Measurements from ENCODE around the gene ZNF35. TPM values are rescaled to one million over a fixed set of nuclear protein-coding genes. Genes with fewer than 3 reads are reported as not detected.
A peak's percentile ranks its signal among the peaks of the same experiment; 100 is the strongest.
"Not testable (repeated sequence)": the region's sequence is repeated elsewhere in the genome, so short reads cannot be mapped to it uniquely, and the experiment has no call there.

Gene ZNF35
- 18.5 and 23.1 TPM in 2 replicates for total RNA-seq

GRCh38 chr3:44648564-44649229 lies at the start of gene ZNF35:
Gene ZNF35, plus strand, starts transcription at chr3:44648732. Its CDS starts 2,336 bp downstream, at chr3:44651068.
- DNase-seq: peak; percentile 94

GRCh38 chr3:44601749-44602148 lies 46.8 kb upstream of the ZNF35 start:
- no peak for DNase-seq

DNA sequence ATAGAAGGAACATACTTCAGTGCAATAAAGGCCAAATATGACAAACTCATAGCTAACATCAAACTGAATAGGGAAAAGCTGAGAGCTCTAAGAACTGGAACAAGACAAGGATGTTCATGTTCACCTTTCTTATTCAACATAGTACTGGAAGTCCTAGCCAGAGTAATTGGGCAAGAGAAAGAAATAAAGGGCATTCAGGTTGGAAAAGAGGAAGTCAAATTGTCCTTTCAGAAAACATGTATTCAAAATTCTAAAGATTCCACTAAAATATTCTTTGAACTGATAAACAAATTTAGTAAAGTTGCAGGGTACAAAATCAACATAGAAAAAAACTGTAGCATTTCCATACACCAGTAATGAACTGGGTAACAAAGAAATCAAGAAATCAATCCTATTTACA lies 35.9 kb upstream of the ZNF35 start:
- DNase-seq: no peak

DNA sequence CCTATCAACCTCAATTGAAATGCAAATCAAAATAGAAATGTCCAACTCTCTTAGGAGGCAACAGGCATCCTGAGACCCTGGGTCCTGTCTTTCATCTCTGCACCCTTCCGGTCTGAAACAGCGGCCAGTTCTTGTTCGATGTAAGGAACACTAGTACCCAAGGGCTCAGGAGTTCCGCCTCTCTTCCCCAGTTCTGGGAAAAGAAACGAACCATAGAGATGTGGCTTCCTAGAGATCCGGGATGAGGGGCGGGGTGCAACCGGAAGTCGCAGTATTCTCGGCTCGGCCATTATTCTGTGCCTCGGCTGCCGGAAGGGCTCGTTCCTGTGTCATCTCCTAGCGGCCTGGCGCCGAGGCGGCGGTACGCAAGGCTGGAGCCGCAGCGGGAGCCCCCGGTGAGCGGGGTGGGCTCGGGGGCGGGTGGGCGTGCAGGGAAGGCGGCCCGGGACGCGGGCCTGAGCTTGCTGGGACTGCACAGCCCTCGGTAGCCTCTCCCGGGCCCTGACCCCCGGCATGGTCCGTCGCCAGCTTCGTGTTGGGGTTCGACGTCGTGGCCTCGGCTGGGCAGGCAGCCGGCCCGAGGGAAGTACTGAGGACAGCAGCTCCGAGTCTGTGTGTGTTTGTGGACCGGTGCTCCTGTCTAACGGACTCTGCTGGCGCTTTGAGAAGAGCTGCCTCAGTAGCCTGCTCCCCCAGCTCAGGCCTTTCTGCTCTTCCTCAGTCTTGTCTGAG lies 23.6 kb upstream of the ZNF35 start, which contains the start of gene ZNF197:
Gene ZNF197 (plus strand): TSS at position 288 of the 732 bp plus-strand sequence. CDS start 4,119 bp downstream, outside the sequence.
- DNase-seq: peak; percentile 74

GRCh38 chr3:44628716-44629115 lies 19.8 kb upstream of the ZNF35 start:
- no peak for DNase-seq

DNA sequence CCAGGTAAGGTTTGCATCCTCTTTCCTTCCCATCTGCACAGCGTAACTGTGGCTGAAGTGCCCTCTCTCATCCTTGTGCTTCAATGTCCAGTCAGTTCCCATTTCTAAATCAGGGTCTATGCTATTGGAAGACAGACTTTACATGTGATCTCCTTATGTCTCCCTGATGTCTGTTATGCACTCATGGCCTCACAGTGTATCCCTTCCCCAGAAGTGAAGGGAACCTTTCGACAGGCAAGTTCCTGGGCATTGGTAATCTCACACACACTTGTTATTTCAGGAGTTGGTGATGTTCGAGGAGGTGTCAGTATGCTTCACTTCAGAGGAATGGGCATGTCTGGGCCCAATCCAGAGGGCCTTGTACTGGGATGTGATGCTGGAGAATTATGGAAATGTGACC lies 16.3 kb upstream of the ZNF35 start:
- DNase-seq: no peak

DNA sequence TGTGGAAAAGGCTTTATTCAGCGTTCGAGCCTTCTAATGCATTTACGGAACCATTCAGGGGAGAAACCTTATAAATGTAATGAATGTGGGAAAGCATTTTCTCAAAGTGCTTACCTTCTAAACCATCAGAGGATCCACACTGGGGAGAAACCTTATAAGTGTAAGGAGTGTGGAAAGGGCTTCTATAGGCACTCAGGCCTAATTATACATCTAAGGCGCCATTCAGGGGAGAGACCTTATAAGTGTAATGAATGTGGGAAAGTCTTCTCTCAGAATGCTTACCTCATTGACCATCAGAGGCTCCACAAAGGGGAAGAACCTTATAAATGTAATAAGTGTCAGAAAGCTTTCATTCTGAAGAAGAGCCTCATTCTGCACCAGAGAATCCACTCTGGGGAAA lies 6.2 kb upstream of the ZNF35 start:
- no peak for DNase-seq

- no peak for DNase-seq
These were observed 5.5 kb upstream of the ZNF35 start for GRCh38 chr3:44643024-44643423.

DNA sequence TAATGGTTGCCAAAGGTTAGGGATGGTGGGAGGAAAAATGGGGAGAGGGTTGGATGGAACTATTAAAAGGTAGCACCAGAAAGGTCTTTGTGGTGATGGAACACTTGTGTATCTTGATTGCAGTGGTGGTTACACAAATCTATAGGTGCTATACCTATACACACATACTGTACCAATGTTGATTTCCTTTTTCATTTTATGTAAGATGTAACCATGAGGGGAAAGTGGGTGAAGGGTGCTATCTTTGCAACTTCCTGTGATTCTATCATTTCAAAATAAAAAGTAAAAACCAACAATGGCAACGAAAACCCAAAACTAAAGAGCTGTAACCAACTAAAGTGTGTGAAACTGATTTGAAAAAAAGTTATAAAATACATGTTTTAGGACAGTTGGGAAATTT lies 761 bp upstream of the ZNF35 start:
- DNase-seq: no peak

DNA sequence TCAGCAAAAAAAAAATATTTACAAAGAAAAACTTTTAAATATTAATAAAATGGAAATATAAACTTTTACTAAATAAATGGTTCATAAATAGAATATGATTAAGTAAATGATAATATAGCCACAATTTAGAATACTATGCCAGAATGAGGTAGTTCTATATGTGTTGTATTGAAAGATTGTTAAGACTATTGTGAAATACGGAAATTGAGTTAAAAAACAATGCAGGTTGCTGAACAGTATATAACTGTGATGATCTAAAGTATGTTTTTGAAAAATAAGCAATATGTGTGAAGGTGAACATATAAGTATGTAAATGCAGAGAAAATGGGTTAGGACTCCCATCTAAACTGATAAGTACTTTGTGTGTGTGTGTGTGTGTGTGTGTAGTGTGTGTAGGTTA lies 1.2 kb downstream of the ZNF35 start:
- no peak for DNase-seq

DNA sequence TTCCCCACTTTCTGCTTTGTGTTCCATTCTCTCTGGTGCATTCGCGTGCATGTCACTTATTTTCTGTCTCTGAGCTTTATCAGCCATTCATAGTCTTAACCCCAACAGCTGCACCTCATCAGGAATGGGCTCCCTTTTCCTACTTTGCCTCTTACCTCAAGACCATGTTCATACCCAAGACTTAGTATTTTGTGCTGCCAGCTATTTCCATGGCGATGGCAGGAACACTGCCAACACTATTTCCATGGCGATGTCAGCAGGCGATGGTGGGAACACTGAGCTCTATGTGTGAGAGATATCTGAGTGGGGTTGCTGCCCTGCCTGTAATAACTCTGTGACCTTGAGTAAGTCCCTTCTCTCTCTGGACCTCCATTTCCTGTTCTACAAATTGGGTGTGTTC lies 5.5 kb downstream of the ZNF35 start:
- DNase-seq: no peak

GRCh38 chr3:44659015-44659414 lies 10.5 kb downstream of the ZNF35 start:
- no peak for DNase-seq

DNA sequence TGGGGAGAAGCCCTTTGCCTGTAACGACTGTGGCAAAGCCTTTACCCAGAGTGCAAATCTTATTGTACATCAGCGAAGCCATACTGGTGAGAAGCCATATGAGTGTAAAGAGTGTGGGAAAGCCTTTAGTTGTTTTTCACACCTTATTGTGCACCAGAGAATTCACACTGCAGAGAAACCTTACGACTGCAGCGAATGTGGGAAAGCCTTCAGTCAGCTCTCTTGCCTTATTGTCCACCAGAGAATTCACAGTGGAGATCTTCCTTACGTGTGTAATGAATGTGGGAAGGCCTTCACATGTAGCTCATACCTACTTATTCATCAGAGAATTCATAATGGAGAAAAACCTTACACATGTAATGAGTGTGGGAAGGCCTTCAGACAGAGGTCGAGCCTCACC lies 10.9 kb downstream of the ZNF35 start:
- DNase-seq: no peak

GRCh38 chr3:44661189-44661588 lies 12.7 kb downstream of the ZNF35 start:
- DNase-seq: no peak

- no peak for DNase-seq
These were observed 16.6 kb downstream of the ZNF35 start for GRCh38 chr3:44665173-44665572.

GRCh38 chr3:44666346-44666745 lies 17.8 kb downstream of the ZNF35 start:
- DNase-seq: no peak

DNA sequence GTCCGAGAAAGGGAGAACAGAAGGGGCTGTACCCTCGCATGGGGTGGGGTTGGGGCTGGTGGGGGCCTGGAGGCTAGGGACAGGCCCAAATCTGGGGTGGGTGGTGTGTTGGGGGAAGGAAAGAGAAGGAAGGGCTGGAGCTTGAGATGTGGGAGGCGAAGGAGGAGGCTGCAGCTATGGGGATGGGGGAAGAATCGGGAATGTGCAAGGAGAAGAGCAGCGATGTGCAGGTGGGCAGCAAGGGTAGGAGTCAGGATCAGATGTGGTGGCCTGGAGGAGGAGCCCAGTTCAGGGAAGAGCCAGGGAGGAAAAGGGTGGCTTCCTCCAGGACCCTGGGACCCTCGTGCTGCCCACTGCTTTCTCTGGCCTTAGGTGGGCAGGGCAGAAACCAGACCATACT lies 21.2 kb downstream of the ZNF35 start:
- no peak for DNase-seq

GRCh38 chr3:44673466-44673865 lies 24.9 kb downstream of the ZNF35 start:
- DNase-seq: not testable (repeated sequence)

GRCh38 chr3:44674211-44674610 lies 25.7 kb downstream of the ZNF35 start:
- no peak for DNase-seq

GRCh38 chr3:44678480-44679116 lies 30.1 kb downstream of the ZNF35 start:
- no peak for DNase-seq

- no peak for DNase-seq
These were observed 32.5 kb downstream of the ZNF35 start for GRCh38 chr3:44680921-44681455.

DNA sequence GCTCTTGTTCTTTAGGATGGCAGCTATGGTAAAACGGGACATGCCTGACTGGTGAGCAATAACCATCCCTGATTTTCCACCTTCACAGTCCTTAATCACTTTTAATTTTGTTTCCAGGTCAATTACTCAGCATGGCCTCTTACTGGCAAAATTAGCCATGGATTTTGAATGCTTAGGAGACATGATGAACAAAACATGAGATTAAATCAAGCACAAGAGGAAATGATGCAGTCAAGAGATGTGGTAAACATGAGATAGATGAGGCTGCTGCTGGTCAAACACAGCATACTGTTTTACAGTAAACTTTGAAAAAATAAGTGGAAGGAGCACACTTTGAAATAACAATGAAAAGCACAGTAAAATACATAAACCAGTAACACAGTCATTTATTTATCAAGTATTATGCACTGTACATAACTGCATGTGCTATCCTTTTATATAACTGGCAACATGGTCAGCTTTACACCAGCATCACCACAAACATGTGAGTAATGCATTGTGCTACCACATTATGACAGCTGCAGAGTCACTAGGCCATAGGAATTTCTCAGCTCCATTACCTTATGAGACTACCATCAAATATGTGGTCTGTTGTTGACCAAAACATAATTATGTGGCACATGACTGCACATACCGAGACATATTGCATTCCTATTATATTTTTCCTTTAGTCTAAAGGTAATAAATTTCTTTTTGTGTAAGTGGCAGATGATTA lies 33.8 kb downstream of the ZNF35 start:
- DNase-seq: peak; percentile 29

Measured in dermis blood vessel endothelial cell (primary cell).